GM18858 (cell line): ENCODE measurements around the gene ZAP70.

ENCODE experiments used
- ATAC-seq: cut with Tn5 transposase; IDR thresholded peaks from one replicate; pipeline ENCODE4 v1.9.1; 2021; ENCODE audit not compliant: unreplicated experiment

The ZAP70 gene

GRCh38 chr2:97747716-97748115, 34.3 kb downstream of the ZAP70 start:
- ATAC-seq, result no peak

- no peak for ATAC-seq
Measured at GRCh38 chr2:97749581-97749980, 36.2 kb downstream of the ZAP70 start.

GRCh38 chr2:97750017-97750416, 36.6 kb downstream of the ZAP70 start:
- no peak for ATAC-seq

GRCh38 chr2:97751752-97752151, 38.4 kb downstream of the ZAP70 start:
- no peak for ATAC-seq

- ATAC-seq, result no peak
Measured at GRCh38 chr2:97752342-97753334, 39.3 kb downstream of the ZAP70 start.

- ATAC-seq, result no peak
Measured at GRCh38 chr2:97754690-97755346, 41.4 kb downstream of the ZAP70 start.

GRCh38 chr2:97755491-97755890, 42.1 kb downstream of the ZAP70 start:
- no peak for ATAC-seq

GRCh38 chr2:97757062-97757461, 43.7 kb downstream of the ZAP70 start:
- no peak for ATAC-seq

GRCh38 chr2:97758131-97758705, 44.8 kb downstream of the ZAP70 start:
- ATAC-seq, result no peak

GRCh38 chr2:97759727-97760407, 46.5 kb downstream of the ZAP70 start:
- no peak for ATAC-seq

GRCh38 chr2:97760480-97761049, 47.2 kb downstream of the ZAP70 start:
- ATAC-seq, result no peak

GRCh38 chr2:97761192-97761591, 47.8 kb downstream of the ZAP70 start:
- ATAC-seq, result no peak

GRCh38 chr2:97763176-97763845, 49.9 kb downstream of the ZAP70 start:
- no peak for ATAC-seq

GRCh38 chr2:97764559-97765263, 51.3 kb downstream of the ZAP70 start:
- no peak for ATAC-seq

GRCh38 chr2:97765933-97766332, 52.6 kb downstream of the ZAP70 start:
- no peak for ATAC-seq

- no peak for ATAC-seq
Measured at GRCh38 chr2:97766567-97766966, 53.2 kb downstream of the ZAP70 start.

GRCh38 chr2:97769308-97769707, 55.9 kb downstream of the ZAP70 start:
- ATAC-seq, result no peak

GRCh38 chr2:97769711-97770110, 56.3 kb downstream of the ZAP70 start:
- ATAC-seq, result no peak

GRCh38 chr2:97770445-97770844, 57.1 kb downstream of the ZAP70 start:
- no peak for ATAC-seq

GRCh38 chr2:97774425-97774824, 61.0 kb downstream of the ZAP70 start:
- no peak for ATAC-seq
